HG02571 (cell line): ENCODE results near the gene METTL9.

Experiments
- ATAC-seq: cut with Tn5 transposase; IDR thresholded peaks from one replicate; pipeline ENCODE4 v1.9.1; 2021; ENCODE audit warnings: mild to moderate bottlenecking, moderate library complexity; ENCODE audit not compliant: unreplicated experiment

Gene METTL9

DNA sequence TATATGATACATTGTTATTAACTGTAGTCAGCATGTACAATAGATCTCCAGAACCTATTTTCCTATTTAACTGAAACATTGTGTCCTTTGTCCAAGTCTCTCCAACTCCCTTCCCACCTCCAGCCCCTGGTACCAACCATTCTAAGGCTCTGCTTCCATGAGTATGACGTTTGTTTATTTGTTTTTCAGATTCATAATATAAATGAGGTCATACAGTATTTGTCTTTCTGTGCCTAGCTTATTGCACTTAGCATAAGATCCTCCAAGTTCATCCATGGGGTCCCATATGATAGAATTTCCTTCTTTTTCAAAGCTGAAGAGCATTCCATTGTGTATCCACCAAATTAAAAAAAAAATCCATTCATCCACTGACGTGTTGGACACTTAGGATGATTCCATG lies 103.8 kb downstream of the METTL9 start:
- no peak for ATAC-seq

DNA sequence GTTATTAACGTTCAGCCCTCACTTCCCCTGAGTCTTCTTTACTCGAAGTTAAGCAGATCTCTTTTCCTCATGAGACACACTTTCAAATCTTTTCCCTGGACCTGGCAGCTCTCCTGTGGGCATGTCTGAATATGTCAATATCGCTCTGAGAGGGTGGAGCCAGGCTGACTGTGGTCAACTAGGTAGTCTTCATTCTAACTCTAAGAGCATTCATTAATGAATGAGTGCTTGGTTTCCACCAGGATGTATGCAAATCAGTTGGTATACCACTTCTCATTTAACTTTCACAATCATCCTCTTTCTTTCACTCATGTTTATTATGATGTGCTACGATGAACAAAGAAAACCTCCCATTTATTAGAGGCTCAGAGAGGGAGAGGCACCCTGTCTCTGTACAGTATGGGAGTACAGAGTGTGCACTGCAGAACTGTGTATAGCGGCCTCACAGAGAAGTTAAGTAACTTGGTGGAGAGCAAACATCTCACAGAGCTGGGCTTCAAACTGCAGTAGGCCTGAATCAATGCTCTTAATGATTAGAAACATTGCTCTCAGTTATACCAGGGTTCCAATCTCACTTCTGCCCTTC lies 104.3 kb downstream of the METTL9 start:
- ATAC-seq: no peak

DNA sequence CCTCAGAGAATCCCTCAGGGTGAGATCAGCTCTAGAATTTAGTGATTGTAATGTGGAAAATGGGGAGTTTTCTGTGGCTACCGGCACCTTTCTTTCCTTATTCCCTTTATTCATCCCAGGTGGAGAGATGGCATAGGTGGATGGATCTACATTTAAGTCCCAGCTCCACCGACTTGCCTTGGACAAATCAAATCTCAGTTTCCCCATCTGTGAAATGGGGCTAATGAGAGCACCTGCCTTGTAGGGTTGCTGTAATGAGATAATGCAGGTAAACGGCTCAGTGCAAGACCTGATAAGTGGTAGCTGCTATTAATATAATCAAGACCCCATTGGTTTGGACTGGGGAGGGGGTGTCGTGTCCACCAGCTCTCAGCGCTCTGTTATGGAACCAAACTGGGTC lies 104.9 kb downstream of the METTL9 start:
- ATAC-seq: no peak

DNA sequence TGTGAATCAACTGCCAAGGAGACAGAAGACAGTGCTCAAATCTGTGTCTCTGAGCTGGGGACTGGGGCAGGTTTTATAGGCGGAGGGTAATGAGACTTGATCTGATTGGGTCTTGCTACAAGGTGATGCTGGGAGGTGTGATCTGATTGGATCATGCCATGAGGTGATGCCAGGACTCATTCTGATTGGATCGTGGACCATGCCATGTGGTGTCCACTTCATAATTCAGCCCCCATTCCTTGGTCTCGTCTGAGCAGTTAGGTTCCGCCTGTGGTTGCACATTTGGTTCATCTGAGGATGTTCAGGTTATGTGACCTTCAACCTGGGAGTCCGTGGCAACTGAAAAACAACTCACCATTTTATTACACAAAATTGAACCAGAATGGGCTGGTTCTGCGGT lies 105.4 kb downstream of the METTL9 start:
- no peak for ATAC-seq
